IMR-90 (cell line): ENCODE measurements around the gene TNFRSF1B. TPM values are rescaled to one million over a fixed set of nuclear protein-coding genes. Genes with fewer than 3 reads are reported as not detected.

Experiments
- ATAC-seq: fragments of 200-7000 bp; cut with Tn5 transposase; 2 replicates; pipeline ENCODE4 v1.9.1; 2020; ENCODE audit warnings: low read depth, mild to moderate bottlenecking, moderate library complexity
- BruUV-seq: library from RNA; stranded (reverse); fragments of 400-500 nt; replicated peaks from 2 replicates; lab custom pipeline; 2021; lab: Mats Ljungman, UMichigan
- CTCF ChIA-PET: fragments of 300-600 bp; formaldehyde crosslinking; extraction: SDS; loops from one replicate; lab custom pipeline; 2021; ENCODE audit warnings: antibody characterized with exemption; lab: Yijun Ruan, JAX
- POLR2A ChIA-PET: fragments of 300-600 bp; sonication (Branson Sonifier 250); formaldehyde crosslinking; loops from one replicate; lab custom pipeline; 2022; ENCODE audit warnings: antibody characterized with exemption; ENCODE audit not compliant: unreplicated experiment; lab: Charles Lee
- DNase-seq: peaks from one replicate; pipeline ENCODE4 v3.0.0; 2013
- H2AFZ ChIP-seq: replicated peaks from 2 replicates; pipeline ENCODE3; 2013; ENCODE audit warnings: low read length, mild to moderate bottlenecking; ENCODE audit not compliant: poor library complexity
- H2AK5ac ChIP-seq: 2 replicates; pipeline ENCODE4 v1.6.1; 2013; ENCODE audit warnings: low read depth, low read length, inconsistent platforms
- H2AK9ac ChIP-seq: replicated peaks from 2 replicates; pipeline ENCODE3; 2013; ENCODE audit warnings: mild to moderate bottlenecking, low read depth, low read length, moderate library complexity; ENCODE audit not compliant: poor library complexity
- H2BK120ac ChIP-seq: 2 replicates; pipeline ENCODE4 v1.6.1; 2013; ENCODE audit warnings: low read depth, low read length, inconsistent platforms
- H2BK15ac ChIP-seq: 3 replicates; pipeline ENCODE4 v1.6.1; 2013; ENCODE audit warnings: low read depth, low read length, inconsistent platforms
- H2BK20ac ChIP-seq: 2 replicates; pipeline ENCODE4 v1.6.1; 2013; ENCODE audit warnings: low read depth, mild to moderate bottlenecking, inconsistent platforms, low read length, moderate library complexity
- H2BK5ac ChIP-seq: 2 replicates; pipeline ENCODE4 v1.6.1; 2013; ENCODE audit warnings: mild to moderate bottlenecking, low read depth, low read length, inconsistent platforms; ENCODE audit not compliant: poor library complexity, severe bottlenecking
- H3K14ac ChIP-seq: replicated peaks from 2 replicates; pipeline ENCODE4 v1.6.1; 2013; ENCODE audit warnings: low read depth, low read length, inconsistent platforms
- H3K18ac ChIP-seq: 2 replicates; pipeline ENCODE4 v1.6.1; 2013; ENCODE audit warnings: low read depth, low read length, control low read depth
- H3K23ac ChIP-seq: 2 replicates; pipeline ENCODE4 v1.6.1; 2013; ENCODE audit warnings: low read depth, low read length, inconsistent platforms
- H3K27ac ChIP-seq: 2 replicates; pipeline ENCODE4 v1.5.1; 2013; ENCODE audit warnings: mild to moderate bottlenecking, control low read depth, low read length; ENCODE audit not compliant: insufficient read depth
- H3K27me3 ChIP-seq: 2 replicates; pipeline ENCODE4 v1.6.1; 2013; ENCODE audit warnings: low read length; ENCODE audit not compliant: control insufficient read depth, insufficient read depth
- H3K36me3 ChIP-seq: 2 replicates; pipeline ENCODE4 v1.6.1; 2013; ENCODE audit warnings: low read length, mixed read lengths; ENCODE audit not compliant: control insufficient read depth, insufficient read depth
- H3K4ac ChIP-seq: 2 replicates; pipeline ENCODE4 v1.6.1; 2013; ENCODE audit warnings: low read depth, low read length, inconsistent platforms
- H3K4me1 ChIP-seq: 2 replicates; pipeline ENCODE4 v1.6.1; 2013; ENCODE audit warnings: low read length, mixed read lengths; ENCODE audit not compliant: control insufficient read depth, insufficient read depth
- H3K4me2 ChIP-seq: 2 replicates; pipeline ENCODE4 v1.6.1; 2013; ENCODE audit warnings: low read depth, mild to moderate bottlenecking, control low read depth, low read length, moderate library complexity
- H3K4me3 ChIP-seq: 2 replicates; pipeline ENCODE4 v1.5.1; 2013; ENCODE audit warnings: low read depth, mild to moderate bottlenecking, control low read depth, low read length, moderate library complexity; ENCODE audit not compliant: insufficient read depth
- H3K56ac ChIP-seq: 2 replicates; pipeline ENCODE4 v1.6.1; 2013; ENCODE audit warnings: low read length, inconsistent platforms; ENCODE audit not compliant: insufficient read depth; ENCODE audit errors: extremely low read depth
- H3K79me1 ChIP-seq, 2 experiments: 2 replicates each; pipeline ENCODE4 v1.6.1; 2013; ENCODE audit warnings: low read length in 2 of 2, inconsistent platforms in 1 of 2, low read depth in 1 of 2
- H3K9ac ChIP-seq: 2 replicates; pipeline ENCODE4 v1.6.1; 2013; ENCODE audit warnings: low read depth, low read length, control low read depth
- H3K9me1 ChIP-seq: 2 replicates; pipeline ENCODE4 v1.6.1; 2013; ENCODE audit warnings: low read length, inconsistent platforms; ENCODE audit not compliant: insufficient read depth
- H3K9me3 ChIP-seq: 2 replicates; pipeline ENCODE4 v1.6.1; 2013; ENCODE audit warnings: low read length; ENCODE audit not compliant: control insufficient read depth, insufficient read depth
- H4K20me1 ChIP-seq: 2 replicates; pipeline ENCODE4 v1.6.1; 2013; ENCODE audit warnings: low read length, inconsistent platforms; ENCODE audit not compliant: insufficient read depth
- H4K5ac ChIP-seq: 2 replicates; pipeline ENCODE4 v1.6.1; 2013; ENCODE audit warnings: mild to moderate bottlenecking, low read depth, low read length, control low read depth
- H4K8ac ChIP-seq, 2 experiments: 2 replicates each; pipeline ENCODE4 v1.6.1; 2013; ENCODE audit warnings: low read depth in 2 of 2, low read length in 2 of 2, control low read depth in 1 of 2, inconsistent platforms in 1 of 2
- H4K91ac ChIP-seq: 2 replicates; pipeline ENCODE4 v1.6.1; 2013; ENCODE audit warnings: low read depth, low read length, inconsistent platforms; ENCODE audit not compliant: insufficient read depth
- BHLHE40 ChIP-seq: fragments of 150-350 bp; IDR thresholded peaks from 2 replicates; pipeline ENCODE4 v1.6.1; 2016; ENCODE audit warnings: mild to moderate bottlenecking, low read depth, low read length
- NFE2L2 ChIP-seq: fragments of 150-350 bp; IDR thresholded peaks from 2 replicates; pipeline ENCODE4 v1.6.1; 2016; ENCODE audit warnings: low read depth, mild to moderate bottlenecking, low read length
- WGBS, 2 experiments: methylation state at CpG; one replicate each; pipeline versions ENCODE4 v1.1.5 to v1.1.7; 2013; ENCODE audit warnings: missing lambda C conversion rate in 2 of 2; ENCODE audit not compliant: insufficient read length in 1 of 2; ENCODE audit errors: extremely low coverage in 2 of 2; 5-methylcytosine and 5-hydroxymethylcytosine counted together
- dilution Hi-C: fragments of 300-500 bp; cut with HindIII; formaldehyde crosslinking; loops from one replicate; pipeline ENCODE4 v1.14.3; 2018; ENCODE audit warnings: low sequenced_read_pairs; ENCODE audit not compliant: unreplicated experiment
- in situ Hi-C: fragments of 300-500 bp; cut with MboI; formaldehyde crosslinking; loops from 3 replicates; pipeline ENCODE4 v1.14.3; 2019; ENCODE audit warnings: low sequenced_read_pairs, inconsistent platforms, mixed read lengths
- intact Hi-C: fragments of 100-400 bp; cut with micrococcal nuclease; formaldehyde crosslinking; loops from 2 replicates; pipeline ENCODE4 v1.10.0; 2022
- polyA plus RNA-seq, 3 experiments: library from polyadenylated mRNA; depleted of rRNA; stranded (reverse); fragments of >200 nt; gene quantifications; 2 replicates each; pipeline ENCODE4 v1.2.3, GENCODE V29; 2012; ENCODE audit warnings: low replicate concordance in 1 of 3
- total RNA-seq: library from RNA; depleted of rRNA; stranded (reverse); fragments of >200 nt; gene quantifications from 2 replicates; pipeline ENCODE4 v1.2.3, GENCODE V29; 2012
- TF ChIP-seq, protein P1 (sequence below): fragments of 150-350 bp; IDR thresholded peaks from 2 replicates; pipeline ENCODE4 v1.6.1; 2016; ENCODE audit warnings: low read depth, mild to moderate bottlenecking, low read length, moderate library complexity, borderline replicate concordance
- TF ChIP-seq, protein P2 (sequence below): fragments of 150-350 bp; IDR thresholded peaks from 2 replicates; pipeline ENCODE4 v1.6.1; 2017; ENCODE audit warnings: mild to moderate bottlenecking, antibody characterized with exemption, low read length, low read depth

Gene TNFRSF1B
- total and polyA plus RNA-seq, 2 of the 4 experiments (the other 2 are of a cell fraction): 4.3 to 8.9 TPM

DNA sequence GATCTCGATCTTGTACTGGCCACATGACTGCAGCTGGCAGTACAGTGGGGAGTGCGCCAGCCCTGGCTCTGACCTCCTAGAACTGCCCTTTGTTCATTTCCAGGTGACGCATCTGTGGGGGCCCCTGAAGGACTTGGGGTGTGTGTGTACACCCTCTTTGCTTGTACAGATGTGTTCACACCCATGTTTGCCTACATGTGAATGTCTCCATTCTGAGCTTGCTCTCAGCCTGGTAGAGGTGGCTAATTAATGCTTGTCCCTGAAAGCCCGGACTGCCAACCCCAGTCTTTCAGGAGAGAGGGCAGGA is 19.8 kb downstream of the TNFRSF1B start:
- Histone ChIP-seq H2AK5ac (0 out of 2 replicates have a peak overlapping the region, but pooled peaks have one; percentile 92), H4K5ac (no peak overlapping the region), H3K27ac (no peak overlapping the region), H3K36me3 (peaks cover 2% of the 10 kb centered on the region; the same call in 1 of the 2 replicates), H2AFZ (no peak overlapping the region), H3K14ac (no peak overlapping the region), H3K79me1 (peaks cover 0 to 4% of the 10 kb centered on the region in 2 experiments; a peak in 3 of 4 replicates), H3K9me1 (no peaks in the 10 kb centered on the region), H3K4me1 (peaks cover 32% of the 10 kb centered on the region), H4K91ac (no peak overlapping the region; the same call in 1 of the 2 replicates), H3K4me3 (no peak overlapping the region), H3K4me2 (no peak overlapping the region), H2BK5ac (no peak overlapping the region), H2BK20ac (no peak overlapping the region), H3K56ac (no peak overlapping the region), H2BK15ac (peak overlapping the region; percentile 85; the same call in 1 of the 3 replicates), H3K18ac (no peak overlapping the region; the same call in 1 of the 2 replicates), H4K20me1 (no peaks in the 10 kb centered on the region), H3K9me3 (no peaks in the 10 kb centered on the region), H2AK9ac (peak overlapping the region; percentile 40), H2BK120ac (no peak overlapping the region), H3K4ac (0 out of 2 replicates have a peak overlapping the region, but pooled peaks have one; percentile 88), H4K8ac (peak overlapping the region in 1 of 2 experiments; percentile 61; a peak in 2 of 4 replicates), H3K23ac (no peak overlapping the region), H3K9ac (no peak overlapping the region), H3K27me3 (no peaks in the 10 kb centered on the region)
- WGBS, 2 experiments: 86% methylated on average over 3 of the region's 4 CpGs; no CpG with 5 or more reads in 1 of the 2 experiments
- dilution Hi-C loops (no loop called here), intact Hi-C loops (loop anchor here (1.0 kb wide), 1 partner anchor 61 kb away; no protein-coding TSS in a partner anchor), in situ Hi-C loops (no loop called here)
- TF ChIP-seq NFE2L2: no peak
- TF ChIP-seq, protein P1, sequence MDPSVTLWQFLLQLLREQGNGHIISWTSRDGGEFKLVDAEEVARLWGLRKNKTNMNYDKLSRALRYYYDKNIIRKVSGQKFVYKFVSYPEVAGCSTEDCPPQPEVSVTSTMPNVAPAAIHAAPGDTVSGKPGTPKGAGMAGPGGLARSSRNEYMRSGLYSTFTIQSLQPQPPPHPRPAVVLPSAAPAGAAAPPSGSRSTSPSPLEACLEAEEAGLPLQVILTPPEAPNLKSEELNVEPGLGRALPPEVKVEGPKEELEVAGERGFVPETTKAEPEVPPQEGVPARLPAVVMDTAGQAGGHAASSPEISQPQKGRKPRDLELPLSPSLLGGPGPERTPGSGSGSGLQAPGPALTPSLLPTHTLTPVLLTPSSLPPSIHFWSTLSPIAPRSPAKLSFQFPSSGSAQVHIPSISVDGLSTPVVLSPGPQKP: no peak
- TF ChIP-seq BHLHE40: no peak
- TF ChIP-seq, protein P2, sequence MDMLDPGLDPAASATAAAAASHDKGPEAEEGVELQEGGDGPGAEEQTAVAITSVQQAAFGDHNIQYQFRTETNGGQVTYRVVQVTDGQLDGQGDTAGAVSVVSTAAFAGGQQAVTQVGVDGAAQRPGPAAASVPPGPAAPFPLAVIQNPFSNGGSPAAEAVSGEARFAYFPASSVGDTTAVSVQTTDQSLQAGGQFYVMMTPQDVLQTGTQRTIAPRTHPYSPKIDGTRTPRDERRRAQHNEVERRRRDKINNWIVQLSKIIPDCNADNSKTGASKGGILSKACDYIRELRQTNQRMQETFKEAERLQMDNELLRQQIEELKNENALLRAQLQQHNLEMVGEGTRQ: peak; percentile 10; the same call in 1 of the 2 replicates
- CTCF ChIA-PET: interaction anchor here (0.6 kb wide), 1 partner anchor 472 kb away, joined by 7 read pairs; no protein-coding TSS in a partner anchor
- no TSS peak for BruUV-seq
- POLR2A ChIA-PET: interaction anchor here (0.6 kb wide), 1 partner anchor 76 kb away, joined by 5 read pairs; no protein-coding TSS in a partner anchor
- DNase-seq: peak; percentile 25
- no peak for ATAC-seq
